Peyer's patch (tissue), 4 donors: ENCODE measurements around the gene PPP1R37.

ENCODE experiments used
- CTCF ChIP-seq, 6 experiments: fragments of 450-650 bp in 4 of 6; fragments of 200-600 bp in 2 of 6; sonication (generic) in 1 of 6; IDR thresholded peaks; one replicate each; pipeline ENCODE4 v1.5.1; 2017 to 2019; ENCODE audit warnings: antibody characterized with exemption in 6 of 6, mild to moderate bottlenecking in 3 of 6, moderate library complexity in 1 of 6
- POLR2A ChIP-seq, 2 donors: fragments of 450-650 bp; IDR thresholded peaks; one replicate each; pipeline ENCODE4 v1.5.1; 2017; ENCODE audit warnings: antibody characterized with exemption in 2 of 2, mild to moderate bottlenecking in 2 of 2, moderate library complexity in 2 of 2

- TF ChIP-seq CTCF (IDR thresholded peaks at IDR 0.05): no peak
- no peak for TF ChIP-seq POLR2A (IDR thresholded peaks at IDR 0.05)
These were observed 31.0 kb downstream of the PPP1R37 start for GRCh38 chr19:45124021-45124420.
